Measurements from ENCODE around the gene HVCN1. TPM values are rescaled to one million over a fixed set of nuclear protein-coding genes. Genes with fewer than 3 reads are reported as not detected.

The HVCN1 gene
- total RNA-seq, 1 donor from 2014 or later: 1.3 TPM

GRCh38 chr12:110615171-110615570 is 73.7 kb downstream of the HVCN1 start:
- ATAC-seq: no peak

GRCh38 chr12:110613771-110614684 is 74.9 kb downstream of the HVCN1 start, which contains the start of gene TCTN1:
TSS of gene TCTN1 (plus strand) at chr12:110614129. CDS start at chr12:110614183, 54 bp downstream.
- ATAC-seq: peak; percentile 99

DNA sequence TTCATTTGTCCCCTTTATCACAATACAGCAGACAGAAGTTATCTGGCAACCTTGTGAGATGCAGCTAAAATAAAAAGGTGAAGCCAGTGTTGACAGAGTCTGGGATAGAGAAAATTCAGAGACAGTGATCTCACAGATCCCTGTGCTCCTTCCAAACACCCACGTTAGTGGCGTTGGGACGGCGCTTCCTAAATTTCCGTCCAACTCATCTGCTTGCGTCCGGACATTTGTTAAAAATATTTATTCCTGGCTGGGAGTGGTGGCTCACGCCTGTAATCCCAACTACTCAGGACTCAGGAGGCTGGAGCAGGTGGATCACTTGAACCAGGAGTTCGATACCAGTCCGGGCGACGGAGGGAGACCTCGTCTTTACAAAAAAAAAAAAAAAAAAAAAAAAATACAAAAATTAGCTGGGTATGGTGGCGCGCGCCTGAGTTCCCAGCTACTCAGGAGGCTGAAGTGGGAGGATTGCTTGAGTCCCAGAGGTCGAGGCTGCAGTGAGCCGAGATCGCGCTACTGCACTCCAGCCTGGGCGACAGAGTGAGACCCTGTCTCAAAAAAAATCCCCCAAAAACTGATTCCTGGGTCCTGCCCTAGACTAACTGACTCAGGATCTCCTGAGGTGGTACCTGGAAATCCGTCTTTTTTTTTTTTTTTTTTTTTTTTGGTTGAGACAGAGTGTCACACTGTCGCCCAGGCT is 75.7 kb downstream of the HVCN1 start:
- no peak for ATAC-seq

DNA sequence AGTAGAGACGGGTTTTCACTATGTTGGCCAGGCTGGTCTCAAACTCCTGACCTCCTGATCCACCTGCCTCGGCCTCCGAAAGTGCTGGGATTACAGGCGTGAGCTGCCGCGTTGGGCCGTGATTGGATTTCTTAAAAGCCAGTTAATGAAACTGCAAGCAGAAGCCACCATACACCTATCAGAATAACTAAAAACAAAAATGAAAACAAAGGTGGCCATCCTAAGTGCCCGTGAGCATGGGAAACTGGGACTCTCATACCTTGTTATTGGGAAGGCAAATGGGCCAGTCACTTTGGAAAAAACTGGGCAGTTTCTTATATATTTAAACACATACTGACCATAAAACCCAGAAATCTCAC is 82.7 kb downstream of the HVCN1 start:
- ATAC-seq: no peak

GRCh38 chr12:110602085-110602814 is 86.7 kb downstream of the HVCN1 start:
- peak; percentile 66 for ATAC-seq

GRCh38 chr12:110600254-110600653 is 88.7 kb downstream of the HVCN1 start:
- peak; percentile 63 for ATAC-seq

GRCh38 chr12:110599334-110599733 is 89.6 kb downstream of the HVCN1 start:
- no peak for ATAC-seq

Other genes starting within 250 kb of the HVCN1 start
- gene ARPC3, start 238.8 kb downstream of the HVCN1 start, total RNA-seq: 289 TPM
- 12.0 TPM for gene GPN3, start 220.9 kb downstream of the HVCN1 start, total RNA-seq
- 2.2 TPM for gene FAM216A, start 220.3 kb downstream of the HVCN1 start, total RNA-seq
- gene VPS29, start 187.0 kb downstream of the HVCN1 start, total RNA-seq: 99.6 TPM
- 0.44 TPM for gene RAD9B, start 186.8 kb downstream of the HVCN1 start, total RNA-seq
- gene PPTC7, start 105.8 kb downstream of the HVCN1 start, total RNA-seq: 14.4 TPM
- gene TCTN1, start 75.0 kb downstream of the HVCN1 start, total RNA-seq: 13.0 TPM
- gene PPP1CC, start 53.8 kb upstream of the HVCN1 start, total RNA-seq: 109 TPM
- not detected for gene CCDC63, start 157.9 kb upstream of the HVCN1 start, total RNA-seq
- gene MYL2, start 231.5 kb upstream of the HVCN1 start, total RNA-seq: 1.7 TPM